Measurements from ENCODE around the gene BMERB1.
"Not testable (repeated sequence)": the region's sequence is repeated elsewhere in the genome, so short reads cannot be mapped to it uniquely, and the experiment has no call there.

Gene BMERB1

GRCh38 chr16:15434425-15435215 lies at the start of gene BMERB1:
Gene BMERB1 (plus strand): TSS chr16:15434588. CDS start chr16:15434654, 66 bp downstream.
- DNase-seq = peak; percentile 94

DNA sequence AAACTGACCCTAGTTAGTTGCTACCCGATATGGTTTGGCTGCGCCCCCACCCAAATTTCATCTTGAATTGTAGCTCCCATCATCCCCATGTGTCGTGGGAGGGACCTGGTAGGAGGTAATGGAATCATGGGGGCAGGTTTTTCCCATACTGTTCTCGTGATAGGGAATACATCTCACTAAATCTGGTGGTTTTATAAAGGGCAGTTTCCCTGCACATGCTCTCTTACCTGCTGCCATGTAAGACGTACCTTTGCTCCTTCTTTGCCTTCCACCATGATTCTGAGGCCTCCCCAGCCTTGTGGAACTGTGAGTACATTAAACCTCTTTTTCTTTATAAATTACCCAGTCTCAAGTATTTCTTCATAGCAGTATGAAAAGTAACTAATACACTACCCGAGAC lies 46.3 kb upstream of the BMERB1 start:
- DNase-seq = not testable (repeated sequence)

DNA sequence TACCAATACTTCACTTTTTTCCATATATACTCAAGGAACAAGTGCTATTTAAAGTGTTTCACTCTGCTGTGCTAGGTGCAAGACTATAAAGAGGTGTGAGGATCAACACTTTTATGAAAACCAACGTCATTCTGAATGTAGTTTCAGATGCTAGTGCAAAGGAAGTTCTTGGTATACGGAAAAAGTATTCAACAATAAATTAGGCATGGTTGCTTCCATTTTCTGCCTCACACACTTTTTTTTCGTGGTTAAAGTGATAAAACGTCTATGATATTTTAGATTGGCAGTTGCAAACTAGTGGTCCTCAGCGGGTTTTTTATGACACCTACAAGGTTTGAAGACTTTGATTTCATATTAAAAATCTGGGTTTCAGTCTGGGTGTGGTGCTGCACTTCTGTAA lies 44.5 kb upstream of the BMERB1 start:
- DNase-seq = not testable (repeated sequence)

DNA sequence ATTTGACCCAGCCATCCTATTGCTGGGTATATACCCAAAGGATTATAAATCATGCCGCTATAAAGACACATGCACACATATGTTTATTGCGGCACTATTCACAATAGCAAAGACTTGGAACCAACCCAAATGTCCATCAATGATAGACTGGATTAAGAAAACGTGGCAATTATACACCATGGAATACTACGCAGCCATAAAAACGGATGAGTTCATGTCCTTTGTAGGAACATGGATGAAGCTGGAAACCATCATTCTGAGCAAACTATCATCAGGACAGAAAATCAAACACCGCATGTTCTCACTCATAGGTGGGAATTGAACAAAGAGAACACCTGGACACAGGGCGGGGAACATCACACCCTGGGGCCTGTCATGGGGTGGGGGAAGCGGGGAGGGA lies 41.4 kb upstream of the BMERB1 start:
- not testable (repeated sequence) for DNase-seq

- DNase-seq = peak; percentile 60
These were observed 38.5 kb upstream of the BMERB1 start, which contains the start of gene MPV17L for GRCh38 chr16:15395631-15396508. Gene MPV17L (plus strand): TSS chr16:15395754. CDS start chr16:15395898, 144 bp downstream.

DNA sequence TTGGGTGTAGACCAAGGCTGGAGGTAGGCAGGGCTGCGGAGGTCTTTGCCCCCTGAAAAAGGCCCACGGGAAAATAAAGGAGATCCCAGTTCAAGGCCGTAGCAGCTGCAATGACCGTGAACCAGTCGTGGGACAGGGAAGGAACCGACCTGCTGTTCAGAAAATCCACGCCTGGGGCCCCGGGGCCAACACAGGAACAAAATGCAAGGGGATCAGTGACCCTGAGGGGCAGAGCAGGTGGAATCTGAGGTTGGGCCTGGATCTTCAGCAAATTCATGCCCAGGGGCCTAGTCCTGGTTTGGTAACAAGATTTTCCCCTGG lies 37.9 kb upstream of the BMERB1 start:
- DNase-seq = not testable (repeated sequence)

DNA sequence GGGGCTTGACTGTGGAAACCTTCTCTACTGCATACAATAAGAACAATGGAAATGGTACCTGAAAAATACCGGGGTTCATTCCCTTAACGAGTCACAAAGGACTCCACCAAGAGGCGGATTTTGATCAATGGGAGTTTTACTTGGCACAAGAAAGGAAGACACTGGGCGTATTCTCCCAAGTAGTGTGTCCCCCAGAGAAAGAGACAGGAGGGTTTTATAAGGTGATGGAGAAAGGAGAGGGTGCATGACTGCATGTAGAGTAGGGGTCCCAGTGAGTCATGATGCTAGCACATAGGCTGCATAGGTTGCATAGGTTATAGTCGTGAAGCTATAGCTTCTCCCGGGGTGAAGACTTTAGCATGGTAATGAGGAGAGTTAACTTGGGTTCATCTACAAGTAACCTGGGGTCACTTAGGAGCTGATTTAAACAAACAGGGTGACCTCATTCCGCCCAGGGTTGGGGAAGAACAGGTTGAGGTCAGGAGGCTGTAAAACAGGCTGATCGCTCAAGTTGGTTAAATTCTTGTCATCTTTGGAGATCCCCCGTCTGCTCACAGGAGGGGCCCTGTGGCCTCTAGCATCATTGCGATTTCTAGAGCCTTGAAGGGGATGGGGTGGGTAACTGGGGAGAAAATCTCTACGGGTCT lies 37.3 kb upstream of the BMERB1 start:
- no peak for DNase-seq

GRCh38 chr16:15398618-15399316 lies 35.6 kb upstream of the BMERB1 start:
- no peak for DNase-seq

GRCh38 chr16:15399317-15399716 lies 35.1 kb upstream of the BMERB1 start:
- DNase-seq = no peak

GRCh38 chr16:15400314-15400713 lies 34.1 kb upstream of the BMERB1 start:
- DNase-seq = not testable (repeated sequence)

DNA sequence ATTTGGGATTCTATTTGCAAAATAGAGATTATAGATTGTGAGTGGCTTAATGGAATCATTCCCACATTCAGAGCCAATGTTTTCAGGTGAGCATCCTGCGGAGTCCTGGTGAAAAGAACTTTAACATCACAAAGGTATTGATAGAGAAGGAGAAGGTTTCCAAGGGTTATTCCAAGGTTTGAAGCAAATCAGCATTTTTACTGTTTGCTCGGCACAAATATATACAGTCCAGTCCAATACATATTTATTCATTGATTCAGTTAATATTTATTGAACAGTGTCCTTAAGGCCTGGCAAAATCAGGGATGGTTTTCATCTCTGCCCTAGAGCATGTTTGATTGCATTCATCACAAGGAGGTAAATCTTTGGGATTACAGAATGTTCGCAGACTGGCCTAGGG lies 32.4 kb upstream of the BMERB1 start:
- no peak for DNase-seq

DNA sequence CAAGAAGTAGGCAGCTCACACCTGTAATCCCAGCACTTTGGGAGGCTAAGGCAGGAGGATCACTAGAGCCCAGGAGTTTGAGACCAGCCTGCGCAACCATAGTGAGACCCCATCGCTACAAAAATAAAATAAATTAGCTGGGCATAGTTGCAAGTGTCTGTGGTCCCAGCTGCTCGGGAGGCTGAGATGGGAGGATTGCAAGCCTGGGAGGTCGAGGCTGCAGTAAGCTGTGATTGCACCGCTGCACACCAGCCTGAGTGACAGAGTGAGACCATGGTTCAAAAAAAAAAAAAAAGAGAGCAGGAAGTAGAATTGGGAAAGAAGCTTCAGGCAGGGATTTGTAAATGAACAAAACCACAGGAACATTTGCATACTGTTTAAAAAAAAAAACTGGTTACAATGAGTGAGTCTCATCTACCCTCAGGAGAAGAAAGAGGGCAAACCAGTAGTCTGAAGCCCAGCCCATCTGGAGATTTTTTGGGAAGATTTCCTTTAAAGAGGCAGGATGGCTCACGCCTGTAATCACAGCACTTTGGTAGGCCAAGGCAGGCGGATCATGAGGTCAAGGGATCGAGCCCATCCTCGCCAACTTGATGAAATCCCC lies 30.9 kb upstream of the BMERB1 start:
- no peak for DNase-seq

- DNase-seq = not testable (repeated sequence)
These were observed 30.3 kb upstream of the BMERB1 start for GRCh38 chr16:15404091-15404490.

- no peak for DNase-seq
These were observed 29.6 kb upstream of the BMERB1 start for GRCh38 chr16:15404792-15405191.

GRCh38 chr16:15407756-15408155 lies 26.6 kb upstream of the BMERB1 start:
- DNase-seq = not testable (repeated sequence)

DNA sequence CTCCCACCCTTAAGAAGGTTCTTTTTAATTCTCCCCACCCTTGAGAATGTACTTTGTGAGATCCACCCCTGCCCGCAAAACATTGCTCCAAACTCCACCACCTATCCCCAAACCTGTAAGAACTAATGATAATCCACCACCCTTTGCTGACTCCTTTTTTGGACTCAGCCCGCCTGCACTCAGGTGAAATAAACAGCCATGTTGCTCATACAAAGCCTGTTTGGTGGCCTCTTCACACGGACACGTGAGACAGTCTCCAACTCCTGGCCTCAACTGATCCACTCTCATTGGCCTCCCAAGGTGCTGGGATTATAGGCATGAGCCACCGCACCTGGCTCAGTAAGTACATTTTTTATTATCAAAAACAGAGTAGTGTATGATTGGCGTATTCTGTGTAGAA lies 24.9 kb upstream of the BMERB1 start:
- not testable (repeated sequence) for DNase-seq

DNA sequence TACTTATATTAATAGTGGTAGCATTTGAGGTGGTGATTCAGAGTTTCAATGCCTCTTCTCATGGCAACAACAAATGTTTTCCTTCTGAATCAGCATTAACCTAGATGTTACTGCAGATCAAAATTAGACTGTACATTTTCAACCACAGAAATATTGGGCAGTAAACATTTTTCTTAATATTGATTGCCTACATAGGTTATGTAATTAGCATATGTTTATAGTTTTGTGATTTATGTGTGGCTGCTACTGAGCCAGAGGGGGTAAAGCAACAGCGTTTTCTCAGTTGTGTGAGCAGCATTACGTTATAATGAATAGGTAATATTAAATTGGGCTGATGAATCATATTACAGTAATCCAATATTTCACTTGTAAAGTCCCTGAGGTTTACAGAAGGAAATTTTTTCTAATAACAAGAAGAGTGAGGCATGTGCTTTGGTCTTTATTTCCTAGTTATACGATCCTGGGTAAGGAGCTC lies 18.8 kb upstream of the BMERB1 start:
- no peak for DNase-seq

- no peak for DNase-seq
These were observed 17.2 kb upstream of the BMERB1 start for GRCh38 chr16:15417197-15417596.

- no peak for DNase-seq
These were observed 16.2 kb upstream of the BMERB1 start for GRCh38 chr16:15418206-15418605.

DNA sequence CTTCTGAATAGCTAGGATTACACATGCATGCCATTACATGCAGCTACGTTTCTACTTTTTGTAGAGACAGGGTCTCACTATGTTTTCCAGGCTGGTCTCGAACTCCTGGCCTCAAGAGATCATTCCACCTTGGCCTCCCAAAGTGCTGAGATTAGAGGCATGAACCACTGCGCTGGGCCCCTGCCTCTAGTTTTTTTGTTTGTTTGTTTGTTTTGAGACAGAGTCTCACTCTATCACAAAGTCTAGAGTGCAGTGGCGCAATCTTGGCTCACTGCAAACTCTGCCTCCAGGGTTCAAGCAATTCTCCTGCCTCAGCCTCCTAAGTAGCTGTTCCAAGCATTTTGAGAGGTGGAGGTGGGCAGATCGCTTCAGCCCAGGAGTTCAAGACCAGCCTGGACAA lies 12.7 kb upstream of the BMERB1 start:
- not testable (repeated sequence) for DNase-seq

DNA sequence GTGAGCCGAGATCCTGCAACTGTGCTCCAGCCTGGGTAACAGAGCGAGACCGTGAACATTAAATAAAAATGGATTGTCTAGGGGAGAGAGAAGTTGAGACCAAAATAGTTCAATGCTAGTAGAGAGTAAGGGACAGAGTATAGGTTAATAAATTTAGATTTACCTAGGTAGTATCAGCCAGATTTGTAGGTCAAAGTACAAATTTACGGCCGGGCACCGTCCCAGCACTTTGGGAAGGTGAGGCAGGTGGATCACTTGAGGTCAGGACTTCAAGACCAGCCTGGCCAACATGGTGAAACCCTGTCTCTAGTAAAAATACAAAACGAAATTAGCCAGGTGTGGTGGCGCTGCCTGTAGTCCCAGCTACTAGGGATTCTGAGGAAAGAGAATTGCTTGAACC lies 12.2 kb upstream of the BMERB1 start:
- no peak for DNase-seq

DNA sequence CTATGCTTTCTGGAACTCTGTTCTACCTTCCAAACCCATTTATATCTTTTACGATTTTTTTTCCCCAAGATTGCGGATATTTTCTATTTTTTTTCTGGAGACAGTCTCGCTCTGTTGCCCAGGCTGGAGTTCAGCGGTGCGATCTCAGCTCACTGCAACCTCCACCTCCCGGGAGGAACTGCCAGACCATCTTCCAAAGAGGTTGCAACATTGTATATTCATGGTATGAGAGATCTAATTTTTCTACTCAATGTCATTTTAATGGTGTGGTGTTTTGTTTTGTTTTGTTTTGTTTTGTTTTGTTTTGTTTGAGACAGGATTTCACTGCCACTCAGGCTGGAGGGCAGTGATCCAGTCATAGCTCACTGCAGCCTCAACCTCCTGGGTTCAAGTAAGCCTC lies 8.5 kb upstream of the BMERB1 start:
- DNase-seq = no peak

Data from NCI-H510A treated with DMSO at 0.1 percent for 48 hours (cell line).